Heart left ventricle (tissue), 16 donors: ENCODE measurements around the gene ETV6. TPM values are rescaled to one million over a fixed set of nuclear protein-coding genes. Genes with fewer than 3 reads are reported as not detected.

Experiments used
- ATAC-seq, 4 donors: fragments of 200-7000 bp; cut with Tn5 transposase; one replicate each; pipeline ENCODE4 v1.9.1; 2020 to 2022; ENCODE audit warnings: moderate library complexity in 4 of 4, mild to moderate bottlenecking in 3 of 4, moderate number of reproducible peaks in 1 of 4
- DNase-seq, 5 donors: peaks; one replicate each; pipeline ENCODE4 v3.0.0-alpha.2; 2020
- H3K27ac ChIP-seq, 12 donors: fragments of 200-600 bp; sonication (generic) in 4 of 12; one replicate each; pipeline versions ENCODE4 v1.5.0 to v1.8.0; 2016 to 2022; ENCODE audit warnings: mild to moderate bottlenecking in 2 of 12
- H3K27me3 ChIP-seq, 9 donors: fragments of 200-600 bp; sonication (generic) in 2 of 9; one replicate each; pipeline versions ENCODE4 v1.5.1 to v1.8.0; 2016 to 2022; ENCODE audit warnings: mild to moderate bottlenecking in 3 of 9
- H3K36me3 ChIP-seq, 9 donors: fragments of 200-600 bp; sonication (generic) in 2 of 9; one replicate each; pipeline versions ENCODE4 v1.5.0 to v1.8.0; 2018 to 2022; ENCODE audit warnings: mild to moderate bottlenecking in 2 of 9
- H3K4me1 ChIP-seq, 12 donors: fragments of 200-600 bp; sonication (generic) in 4 of 12; one replicate each; pipeline versions ENCODE4 v1.5.0 to v1.8.0; 2016 to 2022; ENCODE audit warnings: mild to moderate bottlenecking in 3 of 12
- H3K4me3 ChIP-seq, 12 donors: fragments of 200-600 bp; sonication (generic) in 4 of 12; one replicate each; pipeline versions ENCODE4 v1.5.0 to v1.8.0; 2017 to 2022; ENCODE audit warnings: mild to moderate bottlenecking in 9 of 12, moderate library complexity in 4 of 12
- H3K9me3 ChIP-seq, 12 donors: fragments of 200-600 bp; sonication (generic) in 4 of 12; one replicate each; pipeline versions ENCODE4 v1.5.0 to v1.8.0; 2016 to 2022; ENCODE audit warnings: mild to moderate bottlenecking in 1 of 12
- POLR2A ChIP-seq, 2 donors: fragments of 450-650 bp; IDR thresholded peaks; one replicate each; pipeline ENCODE4 v1.6.1; 2017; ENCODE audit warnings: antibody characterized with exemption in 2 of 2, mild to moderate bottlenecking in 2 of 2, moderate library complexity in 2 of 2
- WGBS, 4 donors: extraction: QIAGEN DNeasy Blood & Tissue Kit in 2 of 4; methylation state at CpG; one replicate each; pipeline versions ENCODE4 v1.1.5 to v1.1.7; 2013 to 2018; 5-methylcytosine and 5-hydroxymethylcytosine counted together
- intact Hi-C, 10 donors: fragments of 100-400 bp; cut with DNase I; formaldehyde crosslinking; loops; one replicate each; pipeline versions ENCODE4 v1.11.1 to v1.14.2; 2022
- polyA plus RNA-seq, 2 donors: library from polyadenylated mRNA; stranded (reverse); fragments of 200-250 nt; gene quantifications; one replicate each; pipeline ENCODE4 v1.2.3, GENCODE V29; 2013
- total RNA-seq, 9 donors: library from RNA; depleted of rRNA in 2 of 9; stranded (reverse); fragments of >200 nt in 2 of 9; fragmentation: NEBNext Ultra II Directional in 3 of 9; extraction: Animal tissue kit (Norgen Biotek cat#: 25700) in 3 of 9; gene quantifications; one replicate each; pipeline versions ENCODE4 v1.1.0 to v1.2.4, GENCODE V29; 2016 to 2023
- TF ChIP-seq, protein P1 (sequence below), 12 donors: fragments of 200-600 bp; sonication (generic) in 4 of 12; IDR thresholded peaks; one replicate each; pipeline versions ENCODE4 v1.5.0 to v1.8.0; 2018 to 2022; ENCODE audit warnings: antibody characterized with exemption in 12 of 12, mild to moderate bottlenecking in 5 of 12
- donor health status: ischemic (EF 13 %, LVEDD 7.1; RV severe dilation, severe dysfunction).
- donor health status: healthy with polysubstance abuse.
- donor health status: DM: no; HTN: yes; CAD: no.
- donor health status: DM: no; HTN: no; CAD: no.
- donor health status: ischemic (EF 25% LVEDD 6.9; RV normal size, moderate dysfunction).
- donor health status: ischemic (EF 25% LVEDD 5.7; RV mildly dilated, moderate dysfunction).
- donor health status: healthy.
- donor health status: DM: yes; HTN: yes; CAD: no.
- donor health status: ischemic (EF 35%, LVEDD 5.7; RV mildly dilated, moderate dysfunction).
- donor health status: nonischemic (EF 11% LVEDD 7.7; RV severe dilation, severe dysfunction).
- donor health status: DM: yes; HTN: yes; CAD: no.
- donor health status: PGD.
- donor health status: ischemic (EF 29% LVEDD 5.4; RV normal size, mild dysfunction).
- donor health status: nonischemic (EF 23%, LVEDD 6.1; RV moderate dilation, normal function).

ETV6 gene
- total and polyA plus RNA-seq, 11 donors: 3.9 to 37.3 (median 12.4) TPM

DNA sequence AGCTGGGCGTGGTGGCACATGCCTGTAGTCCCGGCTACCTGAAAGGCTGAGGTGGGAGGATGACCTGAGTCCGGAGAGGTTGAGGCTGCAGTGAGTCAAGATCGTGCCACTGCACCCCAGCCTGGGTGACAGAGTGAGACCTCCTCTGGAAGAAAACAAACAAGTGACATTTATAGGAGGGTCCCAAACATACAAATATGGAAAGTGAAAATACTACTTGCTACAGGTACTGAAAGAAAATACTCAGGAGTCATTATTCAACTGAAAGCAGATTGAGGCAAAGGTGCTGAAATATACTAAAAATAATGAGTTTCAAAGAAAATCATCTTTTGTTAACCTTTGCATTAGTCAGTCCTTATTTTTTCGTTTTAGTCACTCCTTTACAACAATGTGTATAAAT lies 53.5 kb downstream of the ETV6 start:
- Histone ChIP-seq H3K27ac (peak overlapping the region in 1 of 12 donors; percentile 79), H3K9me3 (no peaks in the 10 kb centered on the region), H3K27me3 (no peaks in the 10 kb centered on the region), H3K36me3 (peaks cover 0 to 10% (median 0%) of the 10 kb centered on the region in 9 donors), H3K4me3 (no peak overlapping the region), H3K4me1 (peaks cover 0 to 78% (median 44%) of the 10 kb centered on the region in 12 donors)
- no peak for TF ChIP-seq POLR2A (IDR thresholded peaks at IDR 0.05)
- TF ChIP-seq, protein P1, sequence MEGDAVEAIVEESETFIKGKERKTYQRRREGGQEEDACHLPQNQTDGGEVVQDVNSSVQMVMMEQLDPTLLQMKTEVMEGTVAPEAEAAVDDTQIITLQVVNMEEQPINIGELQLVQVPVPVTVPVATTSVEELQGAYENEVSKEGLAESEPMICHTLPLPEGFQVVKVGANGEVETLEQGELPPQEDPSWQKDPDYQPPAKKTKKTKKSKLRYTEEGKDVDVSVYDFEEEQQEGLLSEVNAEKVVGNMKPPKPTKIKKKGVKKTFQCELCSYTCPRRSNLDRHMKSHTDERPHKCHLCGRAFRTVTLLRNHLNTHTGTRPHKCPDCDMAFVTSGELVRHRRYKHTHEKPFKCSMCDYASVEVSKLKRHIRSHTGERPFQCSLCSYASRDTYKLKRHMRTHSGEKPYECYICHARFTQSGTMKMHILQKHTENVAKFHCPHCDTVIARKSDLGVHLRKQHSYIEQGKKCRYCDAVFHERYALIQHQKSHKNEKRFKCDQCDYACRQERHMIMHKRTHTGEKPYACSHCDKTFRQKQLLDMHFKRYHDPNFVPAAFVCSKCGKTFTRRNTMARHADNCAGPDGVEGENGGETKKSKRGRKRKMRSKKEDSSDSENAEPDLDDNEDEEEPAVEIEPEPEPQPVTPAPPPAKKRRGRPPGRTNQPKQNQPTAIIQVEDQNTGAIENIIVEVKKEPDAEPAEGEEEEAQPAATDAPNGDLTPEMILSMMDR (IDR thresholded peaks at IDR 0.05): no peak
- no peak for ATAC-seq
- no peak for DNase-seq
- WGBS, 4 donors: 93 to 96% (median 93%) methylated on average over 5 of the region's 5 CpGs
- intact Hi-C loops: loop anchor here in 2 of 10 donors (2.0 to 10.0 kb wide), 2 partner anchors 20 to 52 kb away; no protein-coding TSS in a partner anchor

DNA sequence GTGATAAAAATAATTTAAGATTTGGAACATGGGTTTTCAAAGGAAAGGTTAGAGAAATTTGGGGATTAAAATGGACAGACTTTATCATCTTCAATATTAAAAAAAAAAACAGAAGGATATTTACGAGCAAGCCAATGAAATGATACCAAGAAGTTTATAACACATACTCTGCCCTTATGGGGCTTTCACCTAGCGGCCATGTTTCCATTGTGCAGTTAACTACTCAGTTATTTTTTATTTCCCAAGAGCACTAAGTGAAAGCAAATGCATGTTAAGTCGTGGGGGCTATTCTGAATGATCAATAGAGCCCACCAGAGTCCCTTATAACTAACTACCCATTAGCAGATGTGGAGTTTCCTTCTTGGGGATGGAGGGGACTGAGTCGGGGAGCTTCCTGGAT lies 53.9 kb downstream of the ETV6 start:
- Histone ChIP-seq H3K27ac (peak overlapping the region in 1 of 12 donors; percentile 79), H3K36me3 (peaks cover 0 to 12% (median 0%) of the 10 kb centered on the region in 9 donors), H3K9me3 (no peaks in the 10 kb centered on the region), H3K4me3 (no peak overlapping the region), H3K27me3 (no peaks in the 10 kb centered on the region), H3K4me1 (peaks cover 0 to 78% (median 46%) of the 10 kb centered on the region in 12 donors)
- TF ChIP-seq POLR2A (IDR thresholded peaks at IDR 0.05): no peak
- TF ChIP-seq, protein P1 (IDR thresholded peaks at IDR 0.05): no peak
- DNase-seq (no peak), ATAC-seq (no peak)
- WGBS, 4 donors: 92 to 94% (median 93%) methylated on average over 4 of the region's 4 CpGs
- intact Hi-C loops: loop anchor here in 2 of 10 donors (2.0 to 10.0 kb wide), 2 partner anchors 19 to 51 kb away; no protein-coding TSS in a partner anchor

DNA sequence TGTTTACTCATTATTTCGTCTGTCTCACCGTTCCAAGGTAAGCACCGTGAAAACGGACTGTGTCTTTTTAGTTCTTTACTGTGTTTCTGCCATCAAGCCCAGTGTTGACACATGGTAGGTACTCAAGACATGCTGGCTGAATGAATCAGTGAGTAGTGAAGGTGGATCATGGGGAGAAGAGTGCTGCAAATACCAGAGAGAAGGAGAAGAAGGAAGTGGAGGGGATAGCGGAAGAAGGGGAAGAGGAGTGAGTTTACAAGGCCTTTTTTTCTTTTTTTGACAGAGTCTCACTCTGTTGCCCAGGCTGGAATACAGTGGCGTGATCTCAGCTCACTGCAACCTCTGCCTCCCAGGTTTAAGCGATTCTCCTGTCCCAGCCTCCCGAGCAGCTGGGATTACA lies 54.6 kb downstream of the ETV6 start:
- H3K9me3 ChIP-seq: no peaks in the 10 kb centered on the region
- no peak overlapping the region for H3K4me3 ChIP-seq
- H3K27me3 ChIP-seq: no peaks in the 10 kb centered on the region
- intact Hi-C loops: loop anchor here in 1 of 10 donors (10.0 kb wide), 1 partner anchor 51 kb away; no protein-coding TSS in a partner anchor
- ATAC-seq: no peak
- TF ChIP-seq POLR2A (IDR thresholded peaks at IDR 0.05): no peak
- TF ChIP-seq, protein P1 (IDR thresholded peaks at IDR 0.05): no peak
- H3K4me1 ChIP-seq: peaks cover 0 to 80% (median 49%) of the 10 kb centered on the region in 12 donors
- peaks cover 0 to 15% (median 0%) of the 10 kb centered on the region in 9 donors for H3K36me3 ChIP-seq
- no peak for DNase-seq
- WGBS, 4 donors: 92 to 97% (median 96%) methylated on average over 8 of the region's 8 CpGs
- H3K27ac ChIP-seq: peak overlapping the region in 2 of 12 donors; percentile 51 to 79

DNA sequence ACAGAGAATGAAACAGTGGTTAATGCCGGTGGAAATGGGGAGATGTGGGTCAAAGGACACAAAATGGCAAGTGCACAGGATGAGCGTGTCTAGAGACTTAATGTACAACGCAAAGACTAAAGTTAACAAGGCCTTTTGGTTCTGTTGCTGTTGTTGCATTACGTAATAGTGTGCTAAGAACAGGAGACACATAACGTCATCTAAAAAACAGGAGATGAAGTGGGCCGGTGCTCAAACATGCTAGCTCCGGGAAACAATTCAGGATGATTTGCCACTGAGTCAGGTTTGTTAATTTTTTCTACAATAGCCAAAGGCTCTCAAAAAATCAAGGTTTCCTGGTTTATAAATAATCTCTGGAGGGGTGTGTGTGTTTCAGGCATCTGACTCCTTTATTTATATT lies 55.5 kb downstream of the ETV6 start:
- Histone ChIP-seq H3K9me3 (no peaks in the 10 kb centered on the region), H3K4me1 (peaks cover 0 to 84% (median 45%) of the 10 kb centered on the region in 12 donors), H3K27me3 (no peaks in the 10 kb centered on the region), H3K4me3 (no peak overlapping the region), H3K36me3 (peaks cover 0 to 15% (median 0%) of the 10 kb centered on the region in 9 donors), H3K27ac (peak overlapping the region in 8 of 12 donors; percentile 6 to 79 (median 48))
- DNase-seq (no peak), ATAC-seq (peak in 3 of 4 donors; percentile 28 to 58 (median 55))
- TF ChIP-seq, protein P1 (IDR thresholded peaks at IDR 0.05): no peak
- TF ChIP-seq POLR2A (IDR thresholded peaks at IDR 0.05): no peak
- 45 to 53% (median 47%) methylated on average over 7 of the region's 7 CpGs for WGBS, 4 donors
- intact Hi-C loops: loop anchor here in 5 of 10 donors (5.0 to 10.0 kb wide), 4 partner anchors 43 to 53 kb away; no protein-coding TSS in a partner anchor
